Glutamatergic neuron (in vitro differentiated cells): ENCODE results near the gene KRTAP4-1. TPM values are rescaled to one million over a fixed set of nuclear protein-coding genes. Genes with fewer than 3 reads are reported as not detected.

Source experiments
- total RNA-seq: library from RNA; stranded (reverse); fragmentation: NEBNext Ultra II Directional; extraction: Animal tissue kit (Norgen Biotek cat#: 25700); gene quantifications from one replicate; pipeline ENCODE4 v1.2.1, GENCODE V29; 2021; ENCODE audit not compliant: unreplicated experiment

Gene KRTAP4-1
- total RNA-seq, 1 donor from 2014 or later, result not detected

Other genes with a start within 250 kb of the KRTAP4-1 start
- gene KRT23, start 247.3 kb downstream of the KRTAP4-1 start, total RNA-seq, result not detected
- not detected for gene KRT39, start 218.0 kb downstream of the KRTAP4-1 start, total RNA-seq
- gene KRT40, start 200.6 kb downstream of the KRTAP4-1 start, total RNA-seq, result not detected
- not detected for gene KRTAP3-3, start 190.7 kb downstream of the KRTAP4-1 start, total RNA-seq
- not detected for gene KRTAP3-2, start 185.0 kb downstream of the KRTAP4-1 start, total RNA-seq
- not detected for gene KRTAP3-1, start 175.8 kb downstream of the KRTAP4-1 start, total RNA-seq
- not detected for gene KRTAP1-5, start 157.7 kb downstream of the KRTAP4-1 start, total RNA-seq
- not detected for gene KRTAP1-4, start 154.7 kb downstream of the KRTAP4-1 start, total RNA-seq
- not detected for gene KRTAP1-3, start 150.0 kb downstream of the KRTAP4-1 start, total RNA-seq
- not detected for gene KRTAP1-1, start 143.5 kb downstream of the KRTAP4-1 start, total RNA-seq
- gene KRTAP2-1, start 137.6 kb downstream of the KRTAP4-1 start, total RNA-seq, result not detected
- gene KRTAP2-2, start 129.7 kb downstream of the KRTAP4-1 start, total RNA-seq, result not detected
- gene KRTAP2-3, start 124.8 kb downstream of the KRTAP4-1 start, total RNA-seq, result not detected
- not detected for gene KRTAP2-4, start 119.0 kb downstream of the KRTAP4-1 start, total RNA-seq
- not detected for gene KRTAP4-7, start 100.8 kb downstream of the KRTAP4-1 start, total RNA-seq
- gene KRTAP4-8, start 86.8 kb downstream of the KRTAP4-1 start, total RNA-seq, result not detected
- gene KRTAP4-16, start 82.7 kb downstream of the KRTAP4-1 start, total RNA-seq, result not detected
- not detected for gene KRTAP4-9, start 79.5 kb downstream of the KRTAP4-1 start, total RNA-seq
- not detected for gene KRTAP4-11, start 66.5 kb downstream of the KRTAP4-1 start, total RNA-seq
- not detected for gene KRTAP4-12, start 60.7 kb downstream of the KRTAP4-1 start, total RNA-seq
- gene KRTAP4-6, start 44.4 kb downstream of the KRTAP4-1 start, total RNA-seq, result not detected
- gene KRTAP4-5, start 35.1 kb downstream of the KRTAP4-1 start, total RNA-seq, result not detected
- gene KRTAP4-4, start 24.2 kb downstream of the KRTAP4-1 start, total RNA-seq, result not detected
- gene KRTAP4-3, start 16.7 kb downstream of the KRTAP4-1 start, total RNA-seq, result not detected
- not detected for gene KRTAP4-2, start 6.7 kb downstream of the KRTAP4-1 start, total RNA-seq
- gene KRTAP9-1, start 5.0 kb upstream of the KRTAP4-1 start, total RNA-seq, result not detected
- not detected for gene KRTAP9-2, start 41.7 kb upstream of the KRTAP4-1 start, total RNA-seq
- not detected for gene KRTAP9-3, start 47.5 kb upstream of the KRTAP4-1 start, total RNA-seq
- not detected for gene KRTAP9-8, start 53.1 kb upstream of the KRTAP4-1 start, total RNA-seq
- gene KRTAP9-4, start 64.8 kb upstream of the KRTAP4-1 start, total RNA-seq, result not detected
- gene KRTAP9-9, start 70.5 kb upstream of the KRTAP4-1 start, total RNA-seq, result not detected
- not detected for gene KRTAP9-6, start 80.5 kb upstream of the KRTAP4-1 start, total RNA-seq
- gene KRTAP9-7, start 90.8 kb upstream of the KRTAP4-1 start, total RNA-seq, result not detected
- gene KRTAP29-1, start 117.9 kb upstream of the KRTAP4-1 start, total RNA-seq, result not detected
- gene KRTAP16-1, start 124.4 kb upstream of the KRTAP4-1 start, total RNA-seq, result not detected
- not detected for gene KRTAP17-1, start 130.8 kb upstream of the KRTAP4-1 start, total RNA-seq
- gene KRT33A, start 165.9 kb upstream of the KRTAP4-1 start, total RNA-seq, result not detected
- gene KRT33B, start 184.9 kb upstream of the KRTAP4-1 start, total RNA-seq, result 0.61 TPM
- gene KRT34, start 197.4 kb upstream of the KRTAP4-1 start, total RNA-seq, result not detected
- not detected for gene KRT31, start 212.7 kb upstream of the KRTAP4-1 start, total RNA-seq
- gene KRT37, start 239.7 kb upstream of the KRTAP4-1 start, total RNA-seq, result not detected